GM21423 (cell line): ENCODE measurements around the gene PLCB3.
A peak's percentile ranks its signal among the peaks of the same experiment; 100 is the strongest.
"Not testable (repeated sequence)": the region's sequence is repeated elsewhere in the genome, so short reads cannot be mapped to it uniquely, and the experiment has no call there.

Experiments
- ATAC-seq: cut with Tn5 transposase; IDR thresholded peaks from one replicate; pipeline ENCODE4 v1.9.1; 2021; ENCODE audit warnings: mild to moderate bottlenecking, moderate library complexity; ENCODE audit not compliant: unreplicated experiment

The PLCB3 gene

GRCh38 chr11:64303109-64304031 is 52.0 kb downstream of the PLCB3 start:
- no peak for ATAC-seq

- no peak for ATAC-seq
These were observed 52.6 kb downstream of the PLCB3 start for GRCh38 chr11:64304032-64304315.

GRCh38 chr11:64304316-64305072 is 53.2 kb downstream of the PLCB3 start:
- ATAC-seq: peak; percentile 31

GRCh38 chr11:64305075-64305690 is 53.9 kb downstream of the PLCB3 start, which contains the start of gene ESRRA:
ESRRA (plus strand) TSS chr11:64305524; CDS start chr11:64307180, 1,656 bp downstream.
- peak; percentile 69 for ATAC-seq

- peak; percentile 19 for ATAC-seq
These were observed 54.6 kb downstream of the PLCB3 start for GRCh38 chr11:64305691-64306562.

GRCh38 chr11:64306563-64306875 is 55.2 kb downstream of the PLCB3 start:
- ATAC-seq: no peak

GRCh38 chr11:64306876-64307622 is 55.7 kb downstream of the PLCB3 start:
- ATAC-seq: no peak

- not testable (repeated sequence) for ATAC-seq
These were observed 56.5 kb downstream of the PLCB3 start for GRCh38 chr11:64307795-64308194.

GRCh38 chr11:64312947-64313346 is 61.6 kb downstream of the PLCB3 start:
- no peak for ATAC-seq

- ATAC-seq: no peak
These were observed 62.3 kb downstream of the PLCB3 start for GRCh38 chr11:64313491-64314145.

- no peak for ATAC-seq
These were observed 62.9 kb downstream of the PLCB3 start for GRCh38 chr11:64314146-64314804.

- ATAC-seq: no peak
These were observed 63.7 kb downstream of the PLCB3 start for GRCh38 chr11:64314805-64315561.

- not testable (repeated sequence) for ATAC-seq
These were observed 64.6 kb downstream of the PLCB3 start for GRCh38 chr11:64315667-64316526.

GRCh38 chr11:64316672-64317324 is 65.5 kb downstream of the PLCB3 start:
- no peak for ATAC-seq

- peak; percentile 64 for ATAC-seq
These were observed 66.1 kb downstream of the PLCB3 start, which contains the start of gene TRMT112 for GRCh38 chr11:64317325-64317960. TRMT112 (minus strand) TSS chr11:64317559; CDS start chr11:64317526, 33 bp downstream.
